Neutrophil (primary cell): ENCODE results near the gene DCLK1.

ENCODE experiments used
- H3K27ac ChIP-seq: fragments of 200-600 bp; sonication (generic); 2 replicates; pipeline ENCODE4 v1.5.1; 2016; ENCODE audit warnings: mild to moderate bottlenecking, moderate library complexity
- H3K27me3 ChIP-seq: fragments of 200-600 bp; sonication (generic); 2 replicates; pipeline ENCODE4 v1.6.0; 2016; ENCODE audit warnings: mild to moderate bottlenecking
- H3K36me3 ChIP-seq: fragments of 200-600 bp; sonication (generic); 2 replicates; pipeline ENCODE4 v1.5.1; 2017
- H3K4me1 ChIP-seq, 2 experiments: fragments of 200-600 bp in 1 of 2; sonication (generic) in 1 of 2; 1 replicate in 1 of 2; 2 replicates in 1 of 2; pipeline versions ENCODE4 v1.5.1 to v1.6.1; 2013 to 2016; ENCODE audit warnings: low read depth in 1 of 2, low read length in 1 of 2, mild to moderate bottlenecking in 1 of 2, moderate library complexity in 1 of 2; ENCODE audit not compliant: control insufficient read depth in 1 of 2, insufficient read depth in 1 of 2
- H3K4me3 ChIP-seq, 2 experiments: fragments of 200-600 bp in 1 of 2; sonication (generic) in 1 of 2; 1 replicate in 1 of 2; 2 replicates in 1 of 2; pipeline ENCODE4 v1.5.1; 2013 to 2016; ENCODE audit warnings: low read depth in 1 of 2, low read length in 1 of 2, mild to moderate bottlenecking in 1 of 2, moderate library complexity in 1 of 2
- H3K9me3 ChIP-seq: fragments of 200-600 bp; sonication (generic); 2 replicates; pipeline ENCODE4 v1.5.1; 2016
- CTCF ChIP-seq: fragments of 200-600 bp; sonication (generic); IDR thresholded peaks from 2 replicates; pipeline ENCODE4 v1.5.1; 2016; ENCODE audit warnings: antibody characterized with exemption

DCLK1 gene

GRCh38 chr13:35940734-35941133 lies 190.4 kb downstream of the DCLK1 start:
- Histone ChIP-seq H3K27me3 (no peaks in the 10 kb centered on the region), H3K4me1 (no peaks in the 10 kb centered on the region), H3K9me3 (no peaks in the 10 kb centered on the region), H3K36me3 (no peaks in the 10 kb centered on the region), H3K4me3 (no peak overlapping the region), H3K27ac (no peak overlapping the region)
- TF ChIP-seq CTCF, result no peak

- Histone ChIP-seq H3K4me1 (no peaks in the 10 kb centered on the region), H3K4me3 (no peak overlapping the region), H3K36me3 (no peaks in the 10 kb centered on the region), H3K9me3 (no peaks in the 10 kb centered on the region), H3K27ac (no peak overlapping the region), H3K27me3 (no peaks in the 10 kb centered on the region)
- no peak for TF ChIP-seq CTCF
Observed at GRCh38 chr13:35936246-35936978, 194.8 kb downstream of the DCLK1 start.

GRCh38 chr13:35930665-35931631 lies 200.2 kb downstream of the DCLK1 start:
- H3K27ac ChIP-seq, result no peak overlapping the region
- no peaks in the 10 kb centered on the region for H3K27me3 ChIP-seq
- no peaks in the 10 kb centered on the region for H3K4me1 ChIP-seq
- no peaks in the 10 kb centered on the region for H3K36me3 ChIP-seq
- no peak for TF ChIP-seq CTCF
- H3K9me3 ChIP-seq, result no peaks in the 10 kb centered on the region
- no peak overlapping the region for H3K4me3 ChIP-seq

GRCh38 chr13:35927567-35928021 lies 203.6 kb downstream of the DCLK1 start:
- no peaks in the 10 kb centered on the region for H3K27me3 ChIP-seq
- no peaks in the 10 kb centered on the region for H3K36me3 ChIP-seq
- no peaks in the 10 kb centered on the region for H3K9me3 ChIP-seq
- H3K4me1 ChIP-seq, result no peaks in the 10 kb centered on the region
- H3K27ac ChIP-seq, result no peak overlapping the region
- no peak overlapping the region for H3K4me3 ChIP-seq
- no peak for TF ChIP-seq CTCF

GRCh38 chr13:35926859-35927530 lies 204.2 kb downstream of the DCLK1 start:
- Histone ChIP-seq H3K27ac (no peak overlapping the region), H3K4me1 (no peaks in the 10 kb centered on the region), H3K9me3 (no peaks in the 10 kb centered on the region), H3K4me3 (no peak overlapping the region), H3K27me3 (no peaks in the 10 kb centered on the region), H3K36me3 (no peaks in the 10 kb centered on the region)
- no peak for TF ChIP-seq CTCF
